H1 (cell line): ENCODE measurements around the gene PLIN4. TPM values are rescaled to one million over a fixed set of nuclear protein-coding genes. Genes with fewer than 3 reads are reported as not detected.

Experiments used
- CTCF ChIA-PET: fragments of 300-600 bp; sonication (Branson Sonifier 250); formaldehyde crosslinking; loops from one replicate; lab custom pipeline; 2021; ENCODE audit not compliant: partially characterized antibody; lab: Charles Lee
- POLR2A ChIA-PET: fragments of 300-600 bp; sonication (Branson Sonifier 250); formaldehyde crosslinking; loops from one replicate; lab custom pipeline; 2021; ENCODE audit warnings: inconsistent platforms; ENCODE audit not compliant: partially characterized antibody; lab: Charles Lee
- DNase-seq, 2 experiments: peaks; one replicate each; pipeline versions ENCODE4 v3.0.0 to v3.0.0-alpha.2; 2010 to 2022; ENCODE audit warnings: low spot score in 2 of 2, low read depth in 1 of 2, mixed read lengths in 1 of 2
- FAIRE-seq: peaks from 2 replicates; lab custom pipeline; 2011; peaks lifted over from hg19 to GRCh38; lab: Jason Lieb, UNC
- H2AFZ ChIP-seq: 2 replicates; pipeline ENCODE4 v1.8.1; 2012; ENCODE audit warnings: low read length, inconsistent platforms
- H2AK5ac ChIP-seq: 2 replicates; pipeline ENCODE4 v1.6.1; 2013; ENCODE audit warnings: low read depth, low read length
- H2BK120ac ChIP-seq: replicated peaks from 2 replicates; pipeline ENCODE3; 2013; ENCODE audit warnings: low read depth, low read length, inconsistent platforms
- H2BK12ac ChIP-seq: 2 replicates; pipeline ENCODE4 v1.6.1; 2013; ENCODE audit warnings: low read depth, low read length
- H2BK15ac ChIP-seq: 2 replicates; pipeline ENCODE4 v1.6.1; 2013; ENCODE audit warnings: low read length
- H2BK20ac ChIP-seq: 2 replicates; pipeline ENCODE4 v1.6.1; 2013; ENCODE audit warnings: low read length
- H2BK5ac ChIP-seq: 2 replicates; pipeline ENCODE4 v1.6.1; 2013; ENCODE audit warnings: low read depth, low read length
- H3K14ac ChIP-seq: 2 replicates; pipeline ENCODE4 v1.6.1; 2013; ENCODE audit warnings: inconsistent platforms; ENCODE audit not compliant: insufficient read length
- H3K18ac ChIP-seq: 2 replicates; pipeline ENCODE4 v1.6.1; 2013; ENCODE audit warnings: low read length; ENCODE audit errors: extremely low read depth
- H3K23ac ChIP-seq: 2 replicates; pipeline ENCODE4 v1.6.1; 2013; ENCODE audit warnings: inconsistent platforms; ENCODE audit not compliant: insufficient read length
- H3K23me2 ChIP-seq: 2 replicates; pipeline ENCODE4 v1.6.1; 2013; ENCODE audit warnings: low read depth, low read length
- H3K27ac ChIP-seq: 2 replicates; pipeline ENCODE4 v1.6.1; 2011; ENCODE audit warnings: low read depth, low read length, inconsistent platforms
- H3K27me3 ChIP-seq, 4 experiments: replicated peaks in 1 of 4; 1 replicate in 1 of 4; 2 replicates in 3 of 4; pipeline versions ENCODE4 v1.6.1 to v1.8.1; 2011 to 2013; ENCODE audit warnings: low read length in 3 of 4, mild to moderate bottlenecking in 3 of 4, inconsistent platforms in 2 of 4, mixed read lengths in 2 of 4, moderate library complexity in 1 of 4; ENCODE audit not compliant: control insufficient read depth in 3 of 4, insufficient read depth in 3 of 4; ENCODE audit errors: extremely low read depth in 1 of 4
- H3K36me3 ChIP-seq, 4 experiments: 2 replicates each; pipeline versions ENCODE4 v1.6.1 to v1.8.1; 2011 to 2013; ENCODE audit warnings: mild to moderate bottlenecking in 4 of 4, low read length in 3 of 4, moderate library complexity in 2 of 4, control low read depth in 1 of 4, inconsistent platforms in 1 of 4; ENCODE audit not compliant: insufficient read depth in 4 of 4, control insufficient read depth in 2 of 4
- H3K4ac ChIP-seq: replicated peaks from 2 replicates; pipeline ENCODE3; 2013; ENCODE audit warnings: low read length, low read depth, mixed read lengths, inconsistent platforms; ENCODE audit not compliant: insufficient read length
- H3K4me1 ChIP-seq, 4 experiments: replicated peaks in 1 of 4; 1 replicate in 1 of 4; 2 replicates in 3 of 4; pipeline versions ENCODE4 v1.6.1 to v1.8.1; 2011 to 2013; ENCODE audit warnings: low read length in 3 of 4, inconsistent platforms in 2 of 4, mixed read lengths in 1 of 4; ENCODE audit not compliant: insufficient read depth in 4 of 4, control insufficient read depth in 3 of 4
- H3K4me2 ChIP-seq, 2 experiments: 2 replicates each; pipeline versions ENCODE4 v1.6.1 to v1.8.1; 2011 to 2013; ENCODE audit warnings: low read depth in 2 of 2, low read length in 2 of 2, control low read depth in 1 of 2, inconsistent platforms in 1 of 2, mild to moderate bottlenecking in 1 of 2; ENCODE audit not compliant: insufficient read depth in 1 of 2
- H3K4me3 ChIP-seq, 4 experiments: fragments of 200-600, 300-600 bp in 1 of 4; sonication (generic), shearing (Covaris generic), sonication (Bioruptor Twin) in 1 of 4; 2 replicates each; pipeline versions ENCODE4 v1.5.1 to v1.8.1; 2011 to 2016; ENCODE audit warnings: low read length in 4 of 4, low read depth in 3 of 4, control low read depth in 2 of 4, inconsistent platforms in 2 of 4, mild to moderate bottlenecking in 2 of 4, mixed read lengths in 1 of 4, moderate library complexity in 1 of 4; ENCODE audit not compliant: insufficient read depth in 2 of 4; ENCODE audit errors: extremely low read depth in 1 of 4
- H3K56ac ChIP-seq: replicated peaks from 2 replicates; pipeline ENCODE3; 2013; ENCODE audit warnings: low read depth, mild to moderate bottlenecking, mixed read lengths, low read length, inconsistent platforms; ENCODE audit not compliant: insufficient read length
- H3K79me1 ChIP-seq: 2 replicates; pipeline ENCODE4 v1.6.1; 2013; ENCODE audit warnings: low read depth, low read length, control low read depth
- H3K79me2 ChIP-seq, 2 experiments: 2 replicates each; pipeline versions ENCODE4 v1.6.1 to v1.8.1; 2012 to 2013; ENCODE audit warnings: low read length in 2 of 2, mild to moderate bottlenecking in 2 of 2, inconsistent platforms in 1 of 2; ENCODE audit not compliant: insufficient read depth in 2 of 2, control insufficient read depth in 1 of 2
- H3K9ac ChIP-seq, 4 experiments: replicated peaks in 1 of 4; 1 replicate in 1 of 4; 2 replicates in 3 of 4; pipeline versions ENCODE4 v1.6.1 to v1.8.1; 2011 to 2013; ENCODE audit warnings: low read depth in 3 of 4, low read length in 3 of 4, control low read depth in 2 of 4, mild to moderate bottlenecking in 2 of 4, moderate library complexity in 2 of 4, inconsistent platforms in 1 of 4; ENCODE audit errors: extremely low read depth in 1 of 4
- H3K9me3 ChIP-seq, 2 experiments: 2 replicates each; pipeline versions ENCODE4 v1.6.1 to v1.8.1; 2012 to 2013; ENCODE audit warnings: mild to moderate bottlenecking in 2 of 2, moderate library complexity in 2 of 2, control low read depth in 1 of 2, inconsistent platforms in 1 of 2, low read depth in 1 of 2, low read length in 1 of 2, mixed read lengths in 1 of 2; ENCODE audit not compliant: insufficient read depth in 2 of 2
- H4K20me1 ChIP-seq, 2 experiments: replicated peaks in 1 of 2; 2 replicates each; pipeline versions ENCODE3 to v1.8.1; 2011 to 2013; ENCODE audit warnings: inconsistent platforms in 2 of 2, low read length in 2 of 2, mild to moderate bottlenecking in 1 of 2; ENCODE audit not compliant: insufficient read depth in 2 of 2, control insufficient read depth in 1 of 2
- H4K5ac ChIP-seq: 2 replicates; pipeline ENCODE4 v1.6.1; 2013; ENCODE audit warnings: low read length, low read depth, mixed read lengths, inconsistent platforms; ENCODE audit not compliant: insufficient read length
- H4K8ac ChIP-seq: 2 replicates; pipeline ENCODE4 v1.8.0; 2013; ENCODE audit warnings: mild to moderate bottlenecking, moderate library complexity, low read length, inconsistent platforms; ENCODE audit not compliant: insufficient read depth; ENCODE audit errors: extremely low read depth
- H4K91ac ChIP-seq: replicated peaks from 2 replicates; pipeline ENCODE3; 2013; ENCODE audit warnings: low read length, mixed read lengths, inconsistent platforms; ENCODE audit not compliant: insufficient read length
- CHD1 ChIP-seq: IDR thresholded peaks from 2 replicates; pipeline ENCODE4 v1.6.1; 2012; ENCODE audit warnings: low read depth, low read length, improper control_type of control experiment
- EGR1 ChIP-seq: IDR thresholded peaks from 2 replicates; pipeline ENCODE4 v1.6.1; 2011; ENCODE audit warnings: low read depth, low read length, borderline replicate concordance
- HDAC6 ChIP-seq: IDR thresholded peaks from one replicate; pipeline ENCODE4 v1.7.1; 2012; ENCODE audit warnings: low read depth, mild to moderate bottlenecking, inconsistent platforms, low read length, moderate library complexity
- JUND ChIP-seq: IDR thresholded peaks from 2 replicates; pipeline ENCODE4 v1.6.1; 2011; ENCODE audit warnings: mild to moderate bottlenecking, improper control_type of control experiment, low read length
- POLR2AphosphoS5 ChIP-seq: IDR thresholded peaks from 2 replicates; pipeline ENCODE4 v1.6.1; 2011; ENCODE audit warnings: low read depth, low read length
- POU5F1 ChIP-seq: IDR thresholded peaks from 2 replicates; pipeline ENCODE4 v1.6.1; 2011; ENCODE audit warnings: low read depth, mild to moderate bottlenecking, low read length, moderate library complexity
- RNF2 ChIP-seq: fragments of 200-900, 300-1000 bp; sonication (generic); IDR thresholded peaks from 2 replicates; pipeline ENCODE4 v1.7.1; 2016; ENCODE audit warnings: borderline replicate concordance, low read depth, mild to moderate bottlenecking, antibody characterized with exemption, low read length; ENCODE audit not compliant: poor library complexity, severe bottlenecking; ENCODE audit errors: missing control alignments
- SIX5 ChIP-seq: IDR thresholded peaks from 2 replicates; pipeline ENCODE4 v1.6.1; 2011; ENCODE audit warnings: mild to moderate bottlenecking, low read depth, low read length
- SP1 ChIP-seq: IDR thresholded peaks from 2 replicates; pipeline ENCODE4 v1.6.1; 2011; ENCODE audit warnings: low read depth, low read length
- SRF ChIP-seq: IDR thresholded peaks from 2 replicates; pipeline ENCODE4 v1.6.1; 2011; ENCODE audit warnings: mild to moderate bottlenecking, low read depth, low read length, moderate library complexity
- TAF7 ChIP-seq: optimal IDR thresholded peaks from 2 replicates; pipeline ENCODE3; 2011; ENCODE audit warnings: low read depth, mild to moderate bottlenecking, inconsistent platforms, low read length, moderate library complexity, borderline replicate concordance
- TCF12 ChIP-seq: IDR thresholded peaks from 2 replicates; pipeline ENCODE4 v1.6.1; 2011; ENCODE audit warnings: low read depth, mild to moderate bottlenecking, low read length
- WGBS, 2 experiments: shearing (Covaris generic) in 1 of 2; methylation state at CpG; one replicate each; pipeline versions ENCODE4 v1.1.6 to v1.1.7; 2013 to 2015; ENCODE audit warnings: low lambda C conversion rate in 2 of 2, mixed read lengths in 2 of 2, inconsistent platforms in 1 of 2, low coverage in 1 of 2, missing lambda C conversion rate in 1 of 2; ENCODE audit not compliant: insufficient replicate concordance in 2 of 2, insufficient coverage in 1 of 2, insufficient read length in 1 of 2; ENCODE audit errors: extremely low coverage in 1 of 2, missing lambda C conversion rate in 1 of 2; 5-methylcytosine and 5-hydroxymethylcytosine counted together
- polyA plus RNA-seq, 7 experiments: library from polyadenylated mRNA; depleted of rRNA in 3 of 7; stranded (reverse) in 5 of 7; unstranded in 2 of 7; fragments of >200 nt in 5 of 7; fragments of 200-250 nt in 2 of 7; gene quantifications; 1 replicate in 5 of 7; 2 replicates in 1 of 7; 4 replicates in 1 of 7; pipeline versions ENCODE4 v1.2.1 to v1.2.3, GENCODE V29; 2011 to 2013; ENCODE audit warnings: missing spikeins in 2 of 7, mixed read lengths in 2 of 7
- total RNA-seq: library from RNA; stranded (reverse); fragmentation: NEBNext Ultra II Directional; extraction: Animal tissue kit (Norgen Biotek cat#: 25700); gene quantifications from 2 replicates; pipeline ENCODE4 v1.2.1, GENCODE V29; 2021

Gene PLIN4
- total and polyA plus RNA-seq, 2 of the 8 experiments (the other 6 are each of a cell fraction or from before 2014, with no cell fraction given), result 0.35 to 0.45 TPM

DNA sequence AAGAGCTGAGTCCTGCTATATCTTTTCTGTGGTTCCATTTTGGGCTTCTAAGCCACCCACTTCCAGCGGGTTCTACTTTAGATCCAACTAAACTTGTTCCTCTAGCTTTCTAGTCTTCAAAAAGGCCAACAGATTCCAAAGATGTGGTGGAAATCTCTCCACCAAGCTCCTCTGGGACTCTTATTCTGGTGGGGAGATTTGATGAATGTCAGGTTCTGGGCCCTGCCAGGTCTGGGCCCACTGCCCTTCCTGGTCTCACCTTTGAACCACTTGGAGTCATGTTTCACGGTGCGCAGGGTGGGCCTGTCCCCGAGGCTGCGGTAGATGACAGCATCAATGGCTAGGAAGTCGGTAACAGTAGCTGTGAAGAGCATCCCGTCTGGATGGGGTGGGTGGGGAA lies 36.4 kb upstream of the PLIN4 start:
- POLR2A ChIA-PET, result no interaction called here
- CTCF ChIA-PET, result interaction anchor here (0.9 to 3.7 kb wide), 4 partner anchors 13 to 78 kb away, joined by 3 to 14 read pairs (median 5); no protein-coding TSS in a partner anchor
- FAIRE-seq, result no peak

More for the DNA sequence above, 36.4 kb upstream of the PLIN4 start:
- Histone ChIP-seq H4K5ac (no peak overlapping the region), H2BK15ac (no peak overlapping the region), H3K36me3 (peaks cover 9 to 40% (median 32%) of the 10 kb centered on the region in 4 experiments; a peak in 6 of 8 replicates), H3K4me2 (no peak overlapping the region), H2AK5ac (no peak overlapping the region), H3K23ac (no peak overlapping the region), H3K4ac (no peak overlapping the region), H3K79me2 (no peaks in the 10 kb centered on the region), H2AFZ (no peak overlapping the region), H3K56ac (no peak overlapping the region), H3K9ac (no peak overlapping the region), H3K18ac (no peak overlapping the region), H3K14ac (no peak overlapping the region), H4K91ac (no peak overlapping the region), H3K4me3 (no peak overlapping the region), H3K27me3 (no peaks in the 10 kb centered on the region), H3K23me2 (peaks cover 10% of the 10 kb centered on the region; the same call in 1 of the 2 replicates), H3K27ac (no peak overlapping the region), H2BK20ac (no peak overlapping the region), H4K20me1 (peaks cover 18 to 33% of the 10 kb centered on the region in 2 experiments), H2BK120ac (no peak overlapping the region), H2BK5ac (no peak overlapping the region), H4K8ac (no peak overlapping the region), H3K79me1 (peaks cover 2% of the 10 kb centered on the region; the same call in 1 of the 2 replicates), H2BK12ac (no peak overlapping the region), H3K9me3 (no peaks in the 10 kb centered on the region), H3K4me1 (peaks cover 0 to 7% (median 3%) of the 10 kb centered on the region in 4 experiments; a peak in 4 of 7 replicates)
- no peak for TF ChIP-seq JUND
- TF ChIP-seq SP1, result no peak
- TF ChIP-seq SRF, result no peak
- TF ChIP-seq SIX5, result no peak
- TF ChIP-seq CHD1, result no peak
- no peak for TF ChIP-seq HDAC6
- no peak for TF ChIP-seq TAF7
- TF ChIP-seq RNF2, result no peak
- no peak for TF ChIP-seq EGR1
- TF ChIP-seq POLR2AphosphoS5, result no peak
- no peak for TF ChIP-seq TCF12
- TF ChIP-seq POU5F1, result no peak
- 93% methylated on average over 7 of the region's 7 CpGs; no CpG with 5 or more reads in 1 of the 2 experiments for WGBS, 2 experiments
- no peak for DNase-seq
